Measurements from ENCODE around the gene DLL1. TPM values are rescaled to one million over a fixed set of nuclear protein-coding genes. Genes with fewer than 3 reads are reported as not detected.

DLL1 gene
- total RNA-seq, 1 donor from 2014 or later = 12.9 TPM

DNA sequence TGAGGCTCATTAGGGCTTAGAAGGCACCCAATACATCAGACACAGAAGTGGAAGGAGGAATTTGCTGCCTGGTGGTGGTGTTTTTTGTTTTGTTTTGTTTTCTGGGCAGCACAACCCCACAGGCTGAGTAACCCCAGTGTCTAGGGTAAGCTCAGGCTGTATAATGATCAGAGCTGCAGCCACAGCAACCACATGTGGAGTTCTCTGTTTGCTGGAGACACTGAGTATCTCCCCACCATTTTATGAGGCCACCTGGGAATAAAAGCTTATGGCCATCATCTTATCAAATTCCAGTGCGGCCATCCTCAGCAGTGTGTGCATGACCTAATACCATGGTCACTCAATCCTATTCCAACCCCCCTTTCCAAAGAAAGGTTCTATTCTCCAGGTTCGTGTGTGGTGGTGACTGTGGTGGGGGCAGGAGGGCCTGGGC lies 3.4 kb upstream of the DLL1 start:
- ATAC-seq (no peak), DNase-seq (no peak)
- peaks cover 82% of the 10 kb centered on the region for H3K27me3 ChIP-seq (ENCODE audit: low read depth)
- TF ChIP-seq, protein P1, sequence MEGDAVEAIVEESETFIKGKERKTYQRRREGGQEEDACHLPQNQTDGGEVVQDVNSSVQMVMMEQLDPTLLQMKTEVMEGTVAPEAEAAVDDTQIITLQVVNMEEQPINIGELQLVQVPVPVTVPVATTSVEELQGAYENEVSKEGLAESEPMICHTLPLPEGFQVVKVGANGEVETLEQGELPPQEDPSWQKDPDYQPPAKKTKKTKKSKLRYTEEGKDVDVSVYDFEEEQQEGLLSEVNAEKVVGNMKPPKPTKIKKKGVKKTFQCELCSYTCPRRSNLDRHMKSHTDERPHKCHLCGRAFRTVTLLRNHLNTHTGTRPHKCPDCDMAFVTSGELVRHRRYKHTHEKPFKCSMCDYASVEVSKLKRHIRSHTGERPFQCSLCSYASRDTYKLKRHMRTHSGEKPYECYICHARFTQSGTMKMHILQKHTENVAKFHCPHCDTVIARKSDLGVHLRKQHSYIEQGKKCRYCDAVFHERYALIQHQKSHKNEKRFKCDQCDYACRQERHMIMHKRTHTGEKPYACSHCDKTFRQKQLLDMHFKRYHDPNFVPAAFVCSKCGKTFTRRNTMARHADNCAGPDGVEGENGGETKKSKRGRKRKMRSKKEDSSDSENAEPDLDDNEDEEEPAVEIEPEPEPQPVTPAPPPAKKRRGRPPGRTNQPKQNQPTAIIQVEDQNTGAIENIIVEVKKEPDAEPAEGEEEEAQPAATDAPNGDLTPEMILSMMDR (IDR thresholded peaks at IDR 0.05) = no peak
- no peaks in the 10 kb centered on the region for H3K36me3 ChIP-seq
- no peak overlapping the region for H3K4me3 ChIP-seq
- intact Hi-C loops (cut with DNase I) = no loop called here
- no peaks in the 10 kb centered on the region for H3K9me3 ChIP-seq
- peaks cover 56% of the 10 kb centered on the region for H3K4me1 ChIP-seq
- no peak overlapping the region for H3K27ac ChIP-seq

DNA sequence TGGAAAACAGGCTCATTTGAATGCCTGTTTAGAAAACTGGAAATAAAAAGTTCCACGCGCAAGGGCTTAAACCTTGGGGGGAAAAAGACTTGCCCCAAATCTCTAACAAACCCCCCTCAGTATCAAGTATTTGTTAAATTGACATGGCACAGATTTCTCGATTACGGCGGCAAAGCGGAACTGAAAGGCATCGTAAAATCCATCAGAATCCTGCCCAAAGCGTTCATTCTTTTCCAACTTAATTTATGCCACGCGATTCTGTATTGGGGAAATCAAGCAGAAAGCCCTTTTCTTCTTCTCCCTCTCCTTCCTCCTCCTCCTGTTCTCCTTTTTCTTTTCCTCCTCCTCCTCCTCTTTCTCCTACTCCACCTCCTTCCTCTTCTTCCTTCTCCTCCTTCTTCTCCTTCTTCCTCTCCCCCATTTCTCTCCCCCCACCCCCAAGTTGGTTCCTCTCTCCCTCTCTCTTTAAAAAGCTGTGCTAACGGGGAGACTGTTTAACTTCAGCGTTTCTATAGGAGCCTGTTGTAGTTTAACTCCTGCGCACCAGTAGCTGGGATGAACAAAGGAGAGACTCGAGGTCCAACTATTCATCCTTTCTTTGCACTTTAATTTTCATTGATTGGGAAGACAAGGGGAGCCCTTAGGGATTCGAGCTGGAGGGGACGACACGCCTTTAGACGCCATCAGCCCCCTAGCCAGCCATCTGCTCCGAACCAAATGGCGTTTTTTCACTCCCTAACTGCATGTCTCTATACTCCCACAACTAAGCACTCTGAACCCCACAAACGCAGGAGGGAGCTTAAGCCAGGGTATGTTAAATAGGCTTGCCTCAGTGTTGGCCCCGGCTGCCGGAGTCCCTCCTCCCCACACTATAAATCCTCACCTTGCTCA lies 2.7 kb upstream of the DLL1 start:
- Histone ChIP-seq H3K4me3 (peak overlapping the region; percentile 8), H3K9me3 (no peaks in the 10 kb centered on the region), H3K36me3 (no peaks in the 10 kb centered on the region), H3K4me1 (peaks cover 63% of the 10 kb centered on the region), H3K27me3 (ENCODE audit: low read depth) (peaks cover 87% of the 10 kb centered on the region), H3K27ac (no peak overlapping the region)
- TF ChIP-seq, protein P1 (IDR thresholded peaks at IDR 0.05) = no peak
- DNase-seq (no peak), ATAC-seq (no peak)
- intact Hi-C loops (cut with DNase I) = no loop called here

DNA sequence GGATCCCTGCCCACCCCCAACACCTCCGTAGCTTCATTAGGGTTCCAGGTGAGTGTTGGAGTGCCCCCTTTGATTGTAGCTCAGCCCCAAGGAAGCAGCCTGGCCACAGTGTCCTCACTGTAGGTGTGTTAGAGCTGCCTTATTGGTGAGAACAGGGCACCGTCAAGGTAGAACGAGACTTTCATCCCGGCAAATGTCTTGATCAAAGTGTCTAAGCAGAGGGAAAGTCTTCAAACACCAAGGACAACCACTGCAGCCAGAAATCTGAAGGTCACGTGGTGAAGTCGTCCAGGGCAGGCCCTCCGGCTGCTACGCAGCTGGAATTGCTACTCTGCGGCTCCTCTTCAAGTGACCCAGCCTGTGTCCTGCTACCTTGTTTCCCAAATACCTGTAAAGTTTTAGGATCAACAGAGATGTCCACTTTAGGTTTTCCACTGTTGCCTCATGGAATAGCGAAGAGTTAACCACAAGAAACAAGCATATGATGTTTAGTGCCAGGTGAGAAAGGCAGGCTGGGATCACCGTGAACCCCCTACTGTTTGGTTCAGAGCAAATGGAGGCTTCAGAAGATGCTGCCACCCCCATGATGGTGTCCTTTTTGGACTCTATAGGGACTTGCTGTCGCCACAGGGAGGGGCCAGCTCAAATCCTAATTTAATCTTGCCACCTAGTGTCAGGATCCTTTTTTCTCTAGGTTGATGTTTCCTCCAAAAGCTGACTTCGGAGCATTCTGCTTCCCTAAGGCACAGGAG lies 1.7 kb upstream of the DLL1 start:
- DNase-seq (no peak), ATAC-seq (no peak)
- H3K4me3 ChIP-seq = peak overlapping the region; percentile 8
- H3K4me1 ChIP-seq = peaks cover 73% of the 10 kb centered on the region
- H3K36me3 ChIP-seq = peaks cover 4% of the 10 kb centered on the region
- TF ChIP-seq, protein P1 (IDR thresholded peaks at IDR 0.05) = no peak
- H3K27ac ChIP-seq = no peak overlapping the region
- intact Hi-C loops (cut with DNase I) = no loop called here
- no peaks in the 10 kb centered on the region for H3K9me3 ChIP-seq
- peaks cover 88% of the 10 kb centered on the region for H3K27me3 ChIP-seq (ENCODE audit: low read depth)

DNA sequence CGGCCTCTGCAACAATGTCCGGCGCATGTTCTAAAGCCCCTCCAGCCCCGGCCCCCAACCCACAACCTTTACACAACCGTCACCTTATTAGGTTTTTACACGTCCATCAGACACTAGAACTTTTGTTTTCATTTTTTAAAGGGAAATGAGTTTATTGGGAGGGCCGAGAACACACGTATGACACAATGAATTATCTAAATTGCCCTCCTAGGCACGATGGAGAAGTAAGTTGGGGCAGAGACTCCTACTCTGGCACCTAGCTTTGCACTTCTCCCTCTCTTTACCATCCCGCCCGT lies 1.2 kb upstream of the DLL1 start:
- DNase-seq = no peak
- TF ChIP-seq, protein P1 (IDR thresholded peaks at IDR 0.05) = no peak
- Histone ChIP-seq H3K4me1 (peaks cover 75% of the 10 kb centered on the region), H3K9me3 (no peaks in the 10 kb centered on the region), H3K27ac (peak overlapping the region; percentile 70), H3K27me3 (ENCODE audit: low read depth) (peaks cover 88% of the 10 kb centered on the region), H3K4me3 (peak overlapping the region; percentile 84), H3K36me3 (peaks cover 4% of the 10 kb centered on the region)
- intact Hi-C loops (cut with DNase I) = no loop called here
- ATAC-seq = no peak

DNA sequence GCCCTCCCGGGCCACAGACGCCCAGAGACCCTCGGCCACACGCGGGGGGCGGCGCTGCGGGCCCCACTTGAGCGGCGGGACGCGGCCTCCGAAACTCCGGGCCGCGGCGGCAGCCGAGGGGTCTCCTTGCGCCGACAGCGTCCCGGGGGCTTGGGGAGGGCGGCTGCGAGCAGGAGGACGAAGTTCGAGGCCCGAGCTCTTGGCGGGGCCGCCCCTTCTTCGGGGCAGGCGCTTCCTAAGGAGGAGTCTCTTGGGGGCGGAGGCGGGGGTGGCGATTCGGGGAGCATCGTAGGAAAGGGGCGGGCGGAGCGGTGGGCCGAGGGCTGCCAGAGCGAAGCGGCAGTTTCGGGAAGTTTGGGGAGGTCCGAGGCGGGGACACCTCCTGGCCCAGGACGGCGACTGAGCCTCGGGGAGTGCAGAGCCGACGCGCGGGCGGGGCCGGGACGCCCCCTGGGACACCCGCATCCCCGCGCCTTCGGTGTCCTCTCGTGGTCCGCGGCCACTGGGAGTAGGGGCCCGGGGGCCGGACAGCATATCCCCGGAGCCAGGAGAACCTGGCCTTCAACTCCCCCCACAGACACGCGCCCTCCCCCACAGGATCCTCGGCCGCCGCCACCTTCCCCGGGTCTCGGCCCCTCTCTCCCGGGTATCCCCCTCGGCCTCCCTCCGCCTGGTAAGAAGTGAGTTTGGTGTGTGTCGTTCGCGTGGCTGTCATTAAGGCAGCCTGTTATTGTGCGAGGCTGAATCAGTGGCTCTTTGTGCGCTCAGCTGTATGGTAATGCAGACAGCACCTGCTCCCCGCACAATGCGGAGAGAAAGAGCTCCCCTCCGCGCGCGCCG lies 613 bp upstream of the DLL1 start:
- Histone ChIP-seq H3K9me3 (no peaks in the 10 kb centered on the region), H3K4me1 (peaks cover 75% of the 10 kb centered on the region), H3K27me3 (ENCODE audit: low read depth) (peaks cover 88% of the 10 kb centered on the region), H3K4me3 (peak overlapping the region; percentile 84), H3K27ac (peak overlapping the region; percentile 70), H3K36me3 (peaks cover 4% of the 10 kb centered on the region)
- intact Hi-C loops (cut with DNase I) = no loop called here
- TF ChIP-seq, protein P1 (IDR thresholded peaks at IDR 0.05) = no peak
- DNase-seq (peak; percentile 68), ATAC-seq (peak; percentile 41 to 48)

Data from lower lobe of right lung (tissue), 2 donors.